OCI-LY1 (cell line): ENCODE results near the gene ADM2.
"Not testable (repeated sequence)": the region's sequence is repeated elsewhere in the genome, so short reads cannot be mapped to it uniquely, and the experiment has no call there.

Experiments used
- H2AFZ ChIP-seq: fragments of 200-600 bp; sonication (generic), shearing (Covaris generic); 2 replicates; pipeline ENCODE4 v1.6.0; 2014; ENCODE audit warnings: antibody characterized with exemption, mild to moderate bottlenecking, low read length
- H3F3A ChIP-seq: fragments of 200-600 bp; sonication (generic), shearing (Covaris generic); 2 replicates; pipeline ENCODE4 v1.6.0; 2014; ENCODE audit warnings: mild to moderate bottlenecking, antibody characterized with exemption, low read length, moderate library complexity; ENCODE audit not compliant: insufficient read depth
- H3K27ac ChIP-seq: fragments of 200-600 bp; sonication (generic); 2 replicates; pipeline ENCODE4 v1.5.1; 2014; ENCODE audit warnings: low read length, mixed run types, mild to moderate bottlenecking, low read depth; ENCODE audit not compliant: poor library complexity, severe bottlenecking
- H3K27me3 ChIP-seq: fragments of 200-600 bp; sonication (generic); 2 replicates; pipeline ENCODE4 v1.6.0; 2014; ENCODE audit warnings: antibody characterized with exemption, mild to moderate bottlenecking, low read length, moderate library complexity; ENCODE audit not compliant: insufficient read depth
- H3K36me3 ChIP-seq: fragments of 200-600 bp; sonication (generic); 2 replicates; pipeline ENCODE4 v1.6.1; 2014; ENCODE audit warnings: mild to moderate bottlenecking, antibody characterized with exemption, low read length, moderate library complexity, mixed read lengths; ENCODE audit not compliant: insufficient read depth
- H3K4me1 ChIP-seq: fragments of 200-600 bp; sonication (generic); 2 replicates; pipeline ENCODE4 v1.5.1; 2014; ENCODE audit warnings: mild to moderate bottlenecking, low read length, moderate library complexity; ENCODE audit not compliant: insufficient read depth, severe bottlenecking
- H3K4me2 ChIP-seq: fragments of 200-600 bp; sonication (generic), shearing (Covaris generic); 2 replicates; pipeline ENCODE4 v1.6.1; 2014; ENCODE audit warnings: low read length
- H3K4me3 ChIP-seq: fragments of 200-600 bp; sonication (generic); 2 replicates; pipeline ENCODE4 v1.5.1; 2014; ENCODE audit warnings: low read length, low read depth, mild to moderate bottlenecking, mixed read lengths; ENCODE audit not compliant: poor library complexity, severe bottlenecking
- H3K79me2 ChIP-seq: fragments of 200-600 bp; shearing (Covaris generic); 2 replicates; pipeline ENCODE4 v1.6.1; 2016; ENCODE audit warnings: mixed run types, low read length, mixed read lengths; ENCODE audit not compliant: insufficient read depth
- H3K9ac ChIP-seq: fragments of 200-600 bp; sonication (generic), shearing (Covaris generic); 2 replicates; pipeline ENCODE4 v1.6.1; 2014; ENCODE audit warnings: mild to moderate bottlenecking, low read length, mixed read lengths
- H3K9me2 ChIP-seq: fragments of 200-600 bp; sonication (generic), shearing (Covaris generic); 2 replicates; pipeline ENCODE4 v1.6.1; 2014; ENCODE audit warnings: low read depth, mild to moderate bottlenecking, low read length, mixed read lengths
- H3K9me3 ChIP-seq: fragments of 200-600 bp; shearing (Covaris generic); 2 replicates; pipeline ENCODE4 v1.6.1; 2014; ENCODE audit warnings: low read length, mixed read lengths
- H4K20me1 ChIP-seq: fragments of 200-600 bp; sonication (generic), shearing (Covaris generic); 2 replicates; pipeline ENCODE4 v1.6.0; 2016; ENCODE audit warnings: mild to moderate bottlenecking, low read length; ENCODE audit not compliant: insufficient read depth
- EZH2 ChIP-seq: fragments of 200-600 bp; sonication (generic), shearing (Covaris generic); IDR thresholded peaks from 2 replicates; pipeline ENCODE4 v1.8.0; 2017; ENCODE audit warnings: borderline replicate concordance, mixed run types, mild to moderate bottlenecking, antibody characterized with exemption, low read length, moderate library complexity, mixed read lengths
- TF ChIP-seq, protein P1 (sequence below): fragments of 200-600 bp; sonication (generic), shearing (Covaris generic); IDR thresholded peaks from 2 replicates; pipeline ENCODE4 v1.5.1; 2017; ENCODE audit warnings: mild to moderate bottlenecking, antibody characterized with exemption, low read length, moderate library complexity, mixed read lengths

The ADM2 gene

DNA sequence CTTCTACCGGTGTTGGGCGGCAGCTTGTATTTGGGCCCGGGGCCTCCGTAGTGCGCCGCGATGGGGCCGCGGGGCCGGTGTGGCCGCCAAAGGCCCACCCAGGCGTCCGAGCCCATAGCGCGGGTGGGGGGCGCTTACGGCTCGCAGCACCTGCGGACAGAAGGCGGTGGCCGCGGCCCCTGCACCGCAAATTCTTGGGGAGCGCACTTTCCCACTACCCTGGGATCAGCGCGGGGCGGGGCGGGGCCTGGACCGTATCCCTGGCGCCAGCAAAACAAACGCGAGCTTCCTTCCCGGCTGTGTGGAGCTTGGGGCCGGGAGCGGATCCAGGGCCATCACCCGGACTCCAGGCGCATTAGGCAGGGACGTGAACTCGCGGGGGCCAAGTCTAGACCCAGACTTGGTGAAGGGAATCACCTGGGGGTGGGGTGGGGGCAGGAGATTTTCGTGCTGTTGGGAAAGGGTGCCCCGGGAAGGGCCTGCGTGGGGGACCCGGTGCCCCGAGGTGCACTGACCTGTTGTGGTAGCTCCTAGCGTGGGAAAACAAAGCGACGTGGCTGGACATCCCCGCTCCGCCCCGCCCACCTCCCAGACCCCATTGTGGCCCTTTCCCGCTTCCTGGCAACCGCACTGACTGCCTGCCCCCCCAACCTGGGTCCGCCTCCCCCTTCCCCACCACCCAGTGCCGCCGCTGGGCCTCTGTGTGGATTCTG lies 50.8 kb downstream of the ADM2 start:
- no peaks in the 10 kb centered on the region for H3K79me2 ChIP-seq

DNA sequence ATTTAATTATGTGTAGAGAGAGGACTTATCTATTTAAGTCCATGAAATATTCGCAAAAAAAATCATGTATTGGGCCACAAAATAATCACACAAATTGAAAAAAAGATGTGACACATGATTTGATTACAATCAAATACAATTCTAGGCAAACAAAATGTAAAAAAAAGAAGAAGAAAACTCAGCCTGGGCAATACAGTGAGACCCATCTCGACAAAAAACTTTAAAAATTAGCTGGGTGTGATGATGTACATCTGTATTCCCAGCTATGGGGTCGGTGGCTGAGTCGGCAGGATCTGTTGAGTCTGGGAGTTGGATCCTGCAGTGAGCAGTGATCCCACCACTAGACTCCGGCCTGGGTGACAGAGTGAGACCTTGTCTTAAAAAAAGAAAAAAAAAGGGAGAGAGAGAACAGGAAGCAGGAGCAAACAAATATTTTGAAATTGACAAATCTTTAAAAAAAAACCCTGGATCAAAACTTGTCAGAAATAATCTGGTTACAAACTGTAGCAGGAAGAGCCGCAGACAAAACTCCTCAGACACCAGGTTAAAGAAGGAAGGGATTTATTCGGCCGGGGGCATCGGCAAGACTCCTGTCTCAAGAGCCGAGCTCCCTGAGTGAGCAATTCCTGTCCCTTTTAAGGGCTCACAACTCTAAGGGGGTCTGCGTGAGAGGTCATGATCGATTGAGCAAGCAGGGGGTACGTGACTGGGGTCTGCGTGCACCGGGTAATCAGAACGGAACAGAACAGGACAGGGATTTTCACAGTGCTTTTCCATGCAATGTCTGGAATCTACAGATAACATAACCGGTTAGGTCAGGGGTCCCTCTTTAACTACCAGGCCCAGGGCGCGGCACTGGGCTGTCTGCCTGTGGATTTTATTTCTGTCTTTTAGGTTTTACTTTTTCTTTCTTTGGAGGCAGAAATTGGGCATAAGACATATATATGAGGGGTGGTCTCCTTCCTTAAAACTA lies 51.8 kb downstream of the ADM2 start:
- peaks cover 8% of the 10 kb centered on the region for H3F3A ChIP-seq
- H3K4me2 ChIP-seq = no peak overlapping the region
- H3K27me3 ChIP-seq = no peaks in the 10 kb centered on the region
- H3K79me2 ChIP-seq = no peaks in the 10 kb centered on the region
- TF ChIP-seq, protein P1, sequence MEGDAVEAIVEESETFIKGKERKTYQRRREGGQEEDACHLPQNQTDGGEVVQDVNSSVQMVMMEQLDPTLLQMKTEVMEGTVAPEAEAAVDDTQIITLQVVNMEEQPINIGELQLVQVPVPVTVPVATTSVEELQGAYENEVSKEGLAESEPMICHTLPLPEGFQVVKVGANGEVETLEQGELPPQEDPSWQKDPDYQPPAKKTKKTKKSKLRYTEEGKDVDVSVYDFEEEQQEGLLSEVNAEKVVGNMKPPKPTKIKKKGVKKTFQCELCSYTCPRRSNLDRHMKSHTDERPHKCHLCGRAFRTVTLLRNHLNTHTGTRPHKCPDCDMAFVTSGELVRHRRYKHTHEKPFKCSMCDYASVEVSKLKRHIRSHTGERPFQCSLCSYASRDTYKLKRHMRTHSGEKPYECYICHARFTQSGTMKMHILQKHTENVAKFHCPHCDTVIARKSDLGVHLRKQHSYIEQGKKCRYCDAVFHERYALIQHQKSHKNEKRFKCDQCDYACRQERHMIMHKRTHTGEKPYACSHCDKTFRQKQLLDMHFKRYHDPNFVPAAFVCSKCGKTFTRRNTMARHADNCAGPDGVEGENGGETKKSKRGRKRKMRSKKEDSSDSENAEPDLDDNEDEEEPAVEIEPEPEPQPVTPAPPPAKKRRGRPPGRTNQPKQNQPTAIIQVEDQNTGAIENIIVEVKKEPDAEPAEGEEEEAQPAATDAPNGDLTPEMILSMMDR = no peak
- no peak for TF ChIP-seq EZH2
- H3K36me3 ChIP-seq = no peaks in the 10 kb centered on the region
- no peak overlapping the region for H3K9ac ChIP-seq
- H3K27ac ChIP-seq = peak overlapping the region; percentile 85
- no peak overlapping the region for H3K4me3 ChIP-seq
- no peaks in the 10 kb centered on the region for H3K9me3 ChIP-seq
- no peak overlapping the region for H2AFZ ChIP-seq
- no peaks in the 10 kb centered on the region for H3K9me2 ChIP-seq
- peaks cover 53% of the 10 kb centered on the region for H3K4me1 ChIP-seq
- H4K20me1 ChIP-seq = no peaks in the 10 kb centered on the region

More for the DNA sequence above, 50.8 kb downstream of the ADM2 start:
- Histone ChIP-seq H3K9ac (peak overlapping the region; percentile 83; the same call in 1 of the 2 replicates), H3K36me3 (no peaks in the 10 kb centered on the region), H3K9me3 (no peaks in the 10 kb centered on the region), H3K4me2 (peak overlapping the region; percentile 85), H4K20me1 (no peaks in the 10 kb centered on the region), H3K4me3 (peak overlapping the region; percentile 80), H2AFZ (no peak overlapping the region), H3K27ac (peak overlapping the region; percentile 34), H3K4me1 (peaks cover 57% of the 10 kb centered on the region), H3F3A (peaks cover 8% of the 10 kb centered on the region), H3K27me3 (no peaks in the 10 kb centered on the region), H3K9me2 (no peaks in the 10 kb centered on the region)
- no peak for TF ChIP-seq EZH2
- TF ChIP-seq, protein P1 = no peak

DNA sequence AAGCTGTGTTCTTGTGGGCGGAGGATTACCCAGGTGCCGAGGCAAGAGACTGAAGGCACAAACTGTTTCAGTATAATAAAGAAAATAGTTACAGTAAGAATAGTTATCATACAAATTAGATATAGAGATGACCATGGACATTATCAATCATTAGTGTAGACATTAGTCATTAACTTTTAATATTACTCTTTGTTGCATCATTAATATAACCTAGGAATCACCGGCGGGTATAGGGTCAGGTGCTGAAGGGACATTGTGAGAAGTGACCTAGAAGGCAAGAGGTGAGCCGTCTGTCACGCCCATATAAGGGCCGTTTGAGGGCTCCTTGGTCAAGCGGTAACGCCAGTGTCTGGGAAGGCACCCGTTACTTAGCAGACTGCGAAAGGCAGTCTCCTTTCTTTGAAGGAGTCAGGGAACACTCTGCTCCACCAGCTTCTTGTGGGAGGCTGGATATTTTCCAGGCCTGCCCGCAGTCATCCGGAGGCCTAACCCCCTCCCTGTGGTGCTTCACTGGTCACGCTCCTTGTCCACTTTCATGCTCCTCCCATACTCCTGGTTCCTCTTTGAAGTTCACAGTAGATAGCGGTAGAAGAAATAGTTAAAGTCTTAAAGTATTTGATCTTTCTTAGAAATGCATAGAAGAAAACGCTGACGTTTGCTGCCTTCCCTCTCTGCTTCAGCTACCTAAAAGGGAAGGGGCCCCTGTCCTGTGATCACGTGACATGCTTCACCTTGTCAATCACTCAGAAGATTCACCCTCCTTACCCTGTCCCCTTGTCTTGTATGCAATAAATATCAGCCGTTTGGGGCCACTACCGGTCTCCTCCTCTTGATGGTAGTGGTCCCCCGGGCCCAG lies 52.7 kb downstream of the ADM2 start:
- H3K27me3 ChIP-seq, H3K79me2 ChIP-seq, H3K36me3 ChIP-seq, H2AFZ ChIP-seq, H3K9me2 ChIP-seq, H3F3A ChIP-seq, H4K20me1 ChIP-seq, H3K9me3 ChIP-seq: not testable (repeated sequence)
- H3K4me3 ChIP-seq = peak overlapping the region; percentile 8
- peaks cover 61% of the 10 kb centered on the region for H3K4me1 ChIP-seq
- H3K9ac ChIP-seq = peak overlapping the region; percentile 41; the same call in 1 of the 2 replicates
- peak overlapping the region; percentile 85 for H3K27ac ChIP-seq
- H3K4me2 ChIP-seq = peak overlapping the region; percentile 43
